Skin of body (tissue), 2 donors: ENCODE data around the gene ERMARD. TPM values are rescaled to one million over a fixed set of nuclear protein-coding genes. Genes with fewer than 3 reads are reported as not detected.

ENCODE experiments used
- DNase-seq: peaks from one replicate; lab custom pipeline; 2025; lab: John Stamatoyannopoulos, UW
- total RNA-seq: library from RNA; depleted of rRNA; stranded (reverse); fragments of >200 nt; gene quantifications from one replicate; pipeline ENCODE4 v1.2.3, GENCODE V29; 2014

The ERMARD gene
- total RNA-seq, 1 donor from 2014 or later = 18.7 TPM

- DNase-seq = no peak
Observed at GRCh38 chr6:169801396-169802160, 50.2 kb downstream of the ERMARD start.

GRCh38 chr6:169802790-169803189 lies 51.4 kb downstream of the ERMARD start:
- no peak for DNase-seq

- DNase-seq = no peak
Observed at GRCh38 chr6:169803271-169803811, 51.9 kb downstream of the ERMARD start.

- no peak for DNase-seq
Observed at GRCh38 chr6:169803816-169804340, 52.5 kb downstream of the ERMARD start.

GRCh38 chr6:169804427-169804826 lies 53.0 kb downstream of the ERMARD start:
- DNase-seq = no peak

- DNase-seq = no peak
Observed at GRCh38 chr6:169805242-169805838, 53.9 kb downstream of the ERMARD start.

- DNase-seq = no peak
Observed at GRCh38 chr6:169806701-169807100, 55.3 kb downstream of the ERMARD start.

- no peak for DNase-seq
Observed at GRCh38 chr6:169807229-169807628, 55.8 kb downstream of the ERMARD start.

GRCh38 chr6:169807699-169808607 lies 56.5 kb downstream of the ERMARD start:
- no peak for DNase-seq

GRCh38 chr6:169808608-169808967 lies 57.2 kb downstream of the ERMARD start:
- no peak for DNase-seq

- no peak for DNase-seq
Observed at GRCh38 chr6:169809386-169809785, 58.0 kb downstream of the ERMARD start.

GRCh38 chr6:169810066-169810989 lies 58.9 kb downstream of the ERMARD start:
- no peak for DNase-seq

GRCh38 chr6:169811072-169811471 lies 59.6 kb downstream of the ERMARD start:
- no peak for DNase-seq

- DNase-seq = no peak
Observed at GRCh38 chr6:169811521-169812256, 60.3 kb downstream of the ERMARD start.

- DNase-seq = no peak
Observed at GRCh38 chr6:169812257-169812644, 60.8 kb downstream of the ERMARD start.

GRCh38 chr6:169813969-169814368 lies 62.5 kb downstream of the ERMARD start:
- DNase-seq = no peak

- DNase-seq = no peak
Observed at GRCh38 chr6:169816054-169816453, 64.6 kb downstream of the ERMARD start.

GRCh38 chr6:169816975-169817374 lies 65.6 kb downstream of the ERMARD start:
- no peak for DNase-seq

- no peak for DNase-seq
Observed at GRCh38 chr6:169820358-169820757, 68.9 kb downstream of the ERMARD start.

GRCh38 chr6:169824021-169824420 lies 72.6 kb downstream of the ERMARD start:
- no peak for DNase-seq
